HepG2 (cell line): ENCODE results near the gene CTDSP1. TPM values are rescaled to one million over a fixed set of nuclear protein-coding genes. Genes with fewer than 3 reads are reported as not detected.

Source experiments
- ATAC-seq: fragments of 200-7000 bp; cut with Tn5 transposase; 3 replicates; pipeline ENCODE4 v1.9.1; 2020; ENCODE audit warnings: mild to moderate bottlenecking, moderate library complexity
- BruUV-seq: library from RNA; stranded (reverse); fragments of 400-500 nt; replicated peaks from 2 replicates; lab custom pipeline; 2021; lab: Mats Ljungman, UMichigan
- CTCF ChIA-PET: fragments of 300-600 bp; formaldehyde crosslinking; extraction: SDS; loops from one replicate; lab custom pipeline; 2021; ENCODE audit warnings: low total read pairs, inconsistent platforms, low intra/inter-chr PET ratio; lab: Yijun Ruan, JAX
- POLR2A ChIA-PET: fragments of 350-600 bp; sonication (Branson Sonifier 250); formaldehyde crosslinking; loops from one replicate; lab custom pipeline; 2020; ENCODE audit warnings: antibody characterized with exemption, inconsistent platforms; lab: Yijun Ruan, JAX
- DNase-seq: peaks from one replicate; pipeline ENCODE4 v3.0.0-alpha.2; 2015; ENCODE audit warnings: low spot score
- FAIRE-seq: peaks from 3 replicates; lab custom pipeline; 2011; peaks lifted over from hg19 to GRCh38; lab: Jason Lieb, UNC
- H2AFZ ChIP-seq: one replicate; pipeline ENCODE4 v1.6.1; 2011; ENCODE audit warnings: low read length, inconsistent platforms
- H3K27ac ChIP-seq: fragments of 300-600 bp; 3 replicates; pipeline ENCODE4 v1.8.0; 2011; ENCODE audit warnings: mixed run types, mild to moderate bottlenecking, mixed read lengths, low read length, inconsistent platforms; ENCODE audit not compliant: insufficient read depth; ENCODE audit errors: extremely low read length
- H3K27me3 ChIP-seq, 2 experiments: fragments of 200-600 bp in 1 of 2; 2 replicates in 1 of 2; 3 replicates in 1 of 2; pipeline versions ENCODE4 v1.6.0 to v1.8.0; 2011; ENCODE audit warnings: low read length in 2 of 2, mild to moderate bottlenecking in 2 of 2, moderate library complexity in 2 of 2, inconsistent platforms in 1 of 2; ENCODE audit not compliant: insufficient read depth in 2 of 2, control insufficient read depth in 1 of 2
- H3K36me3 ChIP-seq, 2 experiments: fragments of 200-600 bp in 1 of 2; replicated peaks in 1 of 2; 2 replicates in 1 of 2; 3 replicates in 1 of 2; pipeline versions ENCODE4 v1.5.1 to v1.8.0; 2011; ENCODE audit warnings: low read length in 2 of 2, inconsistent platforms in 1 of 2; ENCODE audit not compliant: insufficient read depth in 2 of 2, control insufficient read depth in 1 of 2
- H3K4me1 ChIP-seq: 2 replicates; pipeline ENCODE4 v1.5.1; 2012; ENCODE audit warnings: low read length, inconsistent platforms; ENCODE audit not compliant: insufficient read depth
- H3K4me2 ChIP-seq: 2 replicates; pipeline ENCODE4 v1.6.0; 2011; ENCODE audit warnings: low read depth, low read length, inconsistent platforms
- H3K4me3 ChIP-seq, 3 experiments: fragments of 200-600 bp in 1 of 3; sonication (generic), shearing (Covaris generic) in 1 of 3; replicated peaks in 1 of 3; 2 replicates each; pipeline ENCODE4 v1.5.1; 2011 to 2016; ENCODE audit warnings: low read length in 3 of 3, inconsistent platforms in 2 of 3, low read depth in 2 of 3, mild to moderate bottlenecking in 2 of 3, control low read depth in 1 of 3, mixed read lengths in 1 of 3; ENCODE audit not compliant: insufficient read depth in 1 of 3
- H3K79me2 ChIP-seq: one replicate; pipeline ENCODE4 v1.6.1; 2011; ENCODE audit warnings: low read length, inconsistent platforms; ENCODE audit not compliant: insufficient read depth
- H3K9ac ChIP-seq: 2 replicates; pipeline ENCODE4 v1.6.0; 2011; ENCODE audit warnings: mild to moderate bottlenecking, low read depth, low read length, inconsistent platforms; ENCODE audit not compliant: insufficient read depth
- H3K9me3 ChIP-seq: 2 replicates; pipeline ENCODE4 v1.5.1; 2012; ENCODE audit warnings: mild to moderate bottlenecking, low read length
- H4K20me1 ChIP-seq: 2 replicates; pipeline ENCODE4 v1.6.0; 2011; ENCODE audit warnings: inconsistent platforms, mild to moderate bottlenecking, low read length, moderate library complexity; ENCODE audit not compliant: insufficient read depth
- DMTF1 ChIP-seq: sonication (generic); formaldehyde crosslinking; IDR thresholded peaks from 2 replicates; pipeline ENCODE4 v1.4.0; 2020; ENCODE audit warnings: mild to moderate bottlenecking, missing genetic modification reagents
- FOXJ3 ChIP-seq: sonication (generic); formaldehyde crosslinking; IDR thresholded peaks from 2 replicates; pipeline ENCODE4 v1.4.0; 2020; ENCODE audit warnings: missing genetic modification reagents, mild to moderate bottlenecking, borderline replicate concordance
- KLF16 ChIP-seq, 2 experiments: sonication (generic) in 1 of 2; formaldehyde crosslinking in 1 of 2; IDR thresholded peaks; 2 replicates each; pipeline versions ENCODE4 v1.6.1 to v1.8.0; 2016 to 2023; ENCODE audit warnings: missing genetic modification reagents in 2 of 2, missing compliant biosample characterization in 1 of 2
- PRDM4 ChIP-seq: sonication (generic); formaldehyde crosslinking; IDR thresholded peaks from 2 replicates; pipeline ENCODE4 v1.9.0; 2021; ENCODE audit warnings: missing genetic modification reagents, borderline replicate concordance
- SALL1 ChIP-seq: sonication (generic); formaldehyde crosslinking; IDR thresholded peaks from 2 replicates; pipeline ENCODE4 v1.8.0; 2022; ENCODE audit warnings: mild to moderate bottlenecking, missing genetic modification reagents
- THYN1 ChIP-seq: sonication (generic); formaldehyde crosslinking; IDR thresholded peaks from 2 replicates; pipeline ENCODE4 v1.8.1; 2023; ENCODE audit warnings: low read depth, mild to moderate bottlenecking, moderate library complexity, missing genetic modification reagents, borderline replicate concordance
- ZNF101 ChIP-seq: sonication (generic); formaldehyde crosslinking; IDR thresholded peaks from 2 replicates; pipeline ENCODE4 v1.4.0; 2020; ENCODE audit warnings: mild to moderate bottlenecking, low read depth, missing genetic modification reagents, borderline replicate concordance
- ZNF333 ChIP-seq: sonication (generic); formaldehyde crosslinking; IDR thresholded peaks from 2 replicates; pipeline ENCODE4 v1.4.0; 2020; ENCODE audit warnings: mild to moderate bottlenecking, missing genetic modification reagents, borderline replicate concordance
- ZNF543 ChIP-seq: sonication (generic); formaldehyde crosslinking; IDR thresholded peaks from 2 replicates; pipeline ENCODE4 v1.4.0; 2020; ENCODE audit warnings: mild to moderate bottlenecking, missing genetic modification reagents
- ZNF556 ChIP-seq: sonication (generic); formaldehyde crosslinking; IDR thresholded peaks from 2 replicates; pipeline ENCODE4 v1.4.0; 2020; ENCODE audit warnings: mild to moderate bottlenecking, missing genetic modification reagents, borderline replicate concordance
- ZNF564 ChIP-seq: sonication (generic); formaldehyde crosslinking; IDR thresholded peaks from 2 replicates; pipeline ENCODE4 v1.8.1; 2023; ENCODE audit warnings: mild to moderate bottlenecking, missing genetic modification reagents
- ZNF597 ChIP-seq: sonication (generic); formaldehyde crosslinking; IDR thresholded peaks from 2 replicates; pipeline ENCODE4 v1.5.0; 2020; ENCODE audit warnings: missing genetic modification reagents
- WGBS: methylation state at CpG from one replicate; pipeline ENCODE4 v1.1.6; 2017; ENCODE audit warnings: low lambda C conversion rate; 5-methylcytosine and 5-hydroxymethylcytosine counted together
- in situ Hi-C: cut with HindIII; loops from 2 replicates; pipeline ENCODE4 v1.10.0; 2017; ENCODE audit warnings: low pct_unique_long_range_greater_than_20kb; ENCODE audit not compliant: extremely low pct_ligation_motif_present
- intact Hi-C: fragments of 100-400 bp; cut with micrococcal nuclease; formaldehyde crosslinking; loops from one replicate; pipeline ENCODE4 v1.10.0; 2022; ENCODE audit not compliant: unreplicated experiment
- polyA plus RNA-seq, 8 experiments: library from polyadenylated mRNA; depleted of rRNA in 3 of 8; stranded (reverse) in 7 of 8; unstranded in 1 of 8; fragments of >200 nt; fragmentation: Illumina TruSeq in 4 of 8; extraction: Trizol in 4 of 8; gene quantifications; 2 replicates each; pipeline versions ENCODE4 v1.2.1 to v1.2.3, GENCODE V29; 2011 to 2016; ENCODE audit warnings: low read depth in 4 of 8, missing spikeins in 1 of 8, mixed read lengths in 1 of 8; ENCODE audit not compliant: insufficient read depth in 1 of 8
- total RNA-seq, 5 experiments: library from RNA; depleted of rRNA; stranded (reverse); fragments of >200 nt; fragmentation: Illumina TruSeq; extraction: Trizol; gene quantifications; 2 replicates each; pipeline ENCODE4 v1.2.3, GENCODE V29; 2016; ENCODE audit warnings: low read depth in 1 of 5

CTDSP1 gene
- total and polyA plus RNA-seq, 2 of the 13 experiments (the other 11 are each of a cell fraction or from before 2014, with no cell fraction given): 91.0 to 268 TPM

GRCh38 chr2:218447072-218447471 lies 47.4 kb downstream of the CTDSP1 start:
- no peaks in the 10 kb centered on the region for H3K27me3 ChIP-seq
- BruUV-seq: no TSS peak
- ChIA-PET POLR2A (interaction anchor here (0.6 to 3.5 kb wide), 3 partner anchors 29 to 175 kb away, joined by 3 to 36 read pairs (median 25); partner anchors contain the start of gene VIL1), CTCF (no interaction called here)
- H3K27ac ChIP-seq: no peak overlapping the region
- DNase-seq (no peak), ATAC-seq (no peak), FAIRE-seq (no peak)
- no peaks in the 10 kb centered on the region for H3K9me3 ChIP-seq
- H3K9ac ChIP-seq: no peak overlapping the region
- 100% methylated on average over 2 of the region's 2 CpGs for WGBS
- no peak overlapping the region for H3K4me2 ChIP-seq
- in situ Hi-C loops: no loop called here
- no peaks in the 10 kb centered on the region for H4K20me1 ChIP-seq
- intact Hi-C loops: no loop called here
- H3K79me2 ChIP-seq: no peaks in the 10 kb centered on the region
- peaks cover 75% of the 10 kb centered on the region for H3K4me1 ChIP-seq
- TF ChIP-seq DMTF1 (CRISPR knock-in tag) (no peak), ZNF564 (no peak), ZNF556 (CRISPR knock-in tag) (peak; percentile 90; the same call in 1 of the 2 replicates), SALL1 (CRISPR knock-in tag) (0 out of 2 replicates have a peak, but pooled peaks have one; percentile 7)
- H3K4me3 ChIP-seq: no peak overlapping the region
- H3K36me3 ChIP-seq: peaks cover 22 to 67% of the 10 kb centered on the region in 2 experiments
- H2AFZ ChIP-seq: no peak overlapping the region

GRCh38 chr2:218448934-218449333 lies 49.3 kb downstream of the CTDSP1 start:
- no peak overlapping the region for H2AFZ ChIP-seq
- intact Hi-C loops (no loop called here), in situ Hi-C loops (no loop called here)
- peaks cover 64% of the 10 kb centered on the region for H3K4me1 ChIP-seq
- POLR2A ChIA-PET: interaction anchor here (0.7 to 1.2 kb wide), 2 partner anchors 30 to 119 kb away, joined by 3 read pairs; partner anchors contain the start of genes USP37 and VIL1
- DNase-seq: peak; percentile 86
- no peak overlapping the region for H3K27ac ChIP-seq
- ATAC-seq: peak; percentile 29
- H3K4me2 ChIP-seq: no peak overlapping the region
- H3K4me3 ChIP-seq: no peak overlapping the region
- H3K9me3 ChIP-seq: no peaks in the 10 kb centered on the region
- WGBS: 53% methylated on average over 3 of the region's 3 CpGs
- no peaks in the 10 kb centered on the region for H3K27me3 ChIP-seq
- no peaks in the 10 kb centered on the region for H4K20me1 ChIP-seq
- CTCF ChIA-PET: no interaction called here
- peaks cover 13 to 54% of the 10 kb centered on the region in 2 experiments for H3K36me3 ChIP-seq
- no peak for FAIRE-seq
- H3K9ac ChIP-seq: no peak overlapping the region
- no TSS peak for BruUV-seq
- H3K79me2 ChIP-seq: no peaks in the 10 kb centered on the region
- no peak for TF ChIP-seq ZNF597
- no peak for TF ChIP-seq ZNF543
- no peak for TF ChIP-seq ZNF333
- peak in 1 of 2 experiments; percentile 39; a peak in 1 of 4 replicates for TF ChIP-seq KLF16 (CRISPR knock-in tag; IDR thresholded peaks at IDR 0.05)
- no peak for TF ChIP-seq FOXJ3 (CRISPR knock-in tag)
- no peak for TF ChIP-seq THYN1
- TF ChIP-seq PRDM4: no peak
- no peak for TF ChIP-seq ZNF101 (CRISPR knock-in tag)
